H1 (cell line): Measurements from ENCODE around the gene ANAPC1. TPM values are rescaled to one million over a fixed set of nuclear protein-coding genes. Genes with fewer than 3 reads are reported as not detected.

Experiments
- CHD1 ChIP-seq: IDR thresholded peaks from 2 replicates; pipeline ENCODE4 v1.6.1; 2012; ENCODE audit warnings: low read depth, low read length, improper control_type of control experiment
- polyA plus RNA-seq, 7 experiments: library from polyadenylated mRNA; depleted of rRNA in 3 of 7; stranded (reverse) in 5 of 7; unstranded in 2 of 7; fragments of >200 nt in 5 of 7; fragments of 200-250 nt in 2 of 7; gene quantifications; 1 replicate in 5 of 7; 2 replicates in 1 of 7; 4 replicates in 1 of 7; pipeline versions ENCODE4 v1.2.1 to v1.2.3, GENCODE V29; 2011 to 2013; ENCODE audit warnings: missing spikeins in 2 of 7, mixed read lengths in 2 of 7
- total RNA-seq: library from RNA; stranded (reverse); fragmentation: NEBNext Ultra II Directional; extraction: Animal tissue kit (Norgen Biotek cat#: 25700); gene quantifications from 2 replicates; pipeline ENCODE4 v1.2.1, GENCODE V29; 2021

The ANAPC1 gene
- total and polyA plus RNA-seq, 2 of the 8 experiments (the other 6 are each of a cell fraction or from before 2014, with no cell fraction given) = 46.6 to 107 TPM

GRCh38 chr2:111919365-111919764, 35.4 kb upstream of the ANAPC1 start (continued):
- no peak for TF ChIP-seq CHD1
